Activated gamma-delta T cell (primary cell): Measurements from ENCODE around the gene CTBP1.

ENCODE experiments used
- DNase-seq: peaks from one replicate; lab custom pipeline; 2025; lab: John Stamatoyannopoulos, UW

Gene CTBP1

GRCh38 chr4:1210971-1211370 is 38.0 kb downstream of the CTBP1 start:
- DNase-seq = no peak

DNA sequence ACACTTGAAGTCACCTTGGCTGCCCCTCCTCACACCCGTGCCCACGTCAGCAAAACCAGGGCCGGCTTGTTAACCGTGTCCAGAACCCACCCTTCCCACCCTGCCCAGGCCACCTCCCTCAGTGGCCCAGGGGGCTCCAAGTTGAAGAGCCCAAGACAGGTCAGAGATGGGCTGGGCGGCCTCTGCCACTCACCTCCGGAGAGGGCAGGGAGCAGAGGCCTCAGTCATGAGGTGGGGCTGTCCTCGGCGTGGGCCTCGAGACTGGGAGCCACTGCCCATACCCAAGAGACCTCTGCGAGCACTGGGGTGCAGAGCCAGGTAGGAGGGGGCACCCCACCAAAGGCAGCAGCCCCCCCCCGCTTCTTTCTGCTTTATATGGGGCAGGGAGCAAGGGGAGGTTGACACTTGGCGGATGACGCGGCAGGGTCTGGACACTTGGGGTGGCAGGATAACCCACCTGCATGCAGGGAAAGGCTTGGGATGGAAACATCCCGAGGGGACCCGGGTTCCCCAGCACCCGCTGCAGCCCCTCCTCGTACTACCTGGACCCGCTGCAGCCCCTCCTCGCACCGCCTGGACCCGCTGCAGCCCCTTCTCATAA is 38.6 kb downstream of the CTBP1 start:
- DNase-seq = no peak

DNA sequence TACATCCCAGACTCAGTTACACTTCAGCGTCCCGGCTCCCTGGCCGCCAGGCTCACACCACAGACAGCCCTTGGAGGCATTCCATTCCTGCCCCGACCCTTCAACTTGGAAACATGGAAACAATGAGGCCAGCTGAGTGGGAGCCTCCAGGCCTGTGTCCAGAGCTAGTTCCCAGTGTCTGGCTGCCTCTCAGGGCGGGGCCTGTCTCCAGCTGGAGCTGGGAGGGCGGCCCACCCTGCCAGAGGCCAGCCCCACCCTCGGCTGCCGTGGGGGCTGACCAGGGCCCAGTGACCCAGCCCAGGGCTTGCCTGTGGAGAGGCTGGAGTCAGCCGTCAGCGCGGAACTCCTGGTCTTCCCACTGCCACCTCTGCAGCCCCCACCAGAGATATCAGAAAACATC is 39.1 kb downstream of the CTBP1 start:
- no peak for DNase-seq

GRCh38 chr4:1208970-1209704 is 39.8 kb downstream of the CTBP1 start:
- DNase-seq = no peak

DNA sequence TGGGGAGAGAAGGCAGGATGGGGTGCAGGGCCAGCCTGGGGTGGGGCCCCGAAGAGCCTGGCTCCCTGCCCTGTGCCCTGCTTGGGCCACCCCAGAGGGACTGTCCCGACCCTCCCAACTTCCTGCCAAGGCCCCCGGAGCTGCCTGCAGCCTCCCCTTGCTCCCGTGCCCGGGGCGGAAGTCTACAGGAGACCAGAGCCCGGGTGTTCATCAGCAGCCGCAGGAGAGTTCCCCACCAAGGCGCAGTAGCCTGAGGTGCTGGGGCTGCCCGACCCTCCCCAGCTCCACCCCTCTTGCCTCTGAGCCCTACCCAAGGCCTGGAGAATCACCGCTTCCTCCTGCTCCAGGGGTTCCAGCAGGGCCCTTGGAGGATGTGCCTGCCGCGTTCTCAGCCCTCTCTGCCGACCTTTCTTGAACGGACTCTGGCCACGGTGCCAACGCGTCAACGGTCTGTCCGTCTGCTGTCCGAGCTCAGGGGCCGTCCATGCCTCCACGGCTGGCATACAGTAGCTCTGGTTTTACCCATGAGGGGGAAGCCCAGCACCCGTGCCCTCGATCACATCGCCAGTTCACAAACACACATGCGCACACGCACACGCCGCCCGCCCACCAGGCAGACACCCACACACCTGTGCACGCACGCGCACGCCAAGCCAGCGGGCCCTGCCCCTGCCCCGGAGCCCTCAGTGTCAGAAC is 40.5 kb downstream of the CTBP1 start:
- no peak for DNase-seq

DNA sequence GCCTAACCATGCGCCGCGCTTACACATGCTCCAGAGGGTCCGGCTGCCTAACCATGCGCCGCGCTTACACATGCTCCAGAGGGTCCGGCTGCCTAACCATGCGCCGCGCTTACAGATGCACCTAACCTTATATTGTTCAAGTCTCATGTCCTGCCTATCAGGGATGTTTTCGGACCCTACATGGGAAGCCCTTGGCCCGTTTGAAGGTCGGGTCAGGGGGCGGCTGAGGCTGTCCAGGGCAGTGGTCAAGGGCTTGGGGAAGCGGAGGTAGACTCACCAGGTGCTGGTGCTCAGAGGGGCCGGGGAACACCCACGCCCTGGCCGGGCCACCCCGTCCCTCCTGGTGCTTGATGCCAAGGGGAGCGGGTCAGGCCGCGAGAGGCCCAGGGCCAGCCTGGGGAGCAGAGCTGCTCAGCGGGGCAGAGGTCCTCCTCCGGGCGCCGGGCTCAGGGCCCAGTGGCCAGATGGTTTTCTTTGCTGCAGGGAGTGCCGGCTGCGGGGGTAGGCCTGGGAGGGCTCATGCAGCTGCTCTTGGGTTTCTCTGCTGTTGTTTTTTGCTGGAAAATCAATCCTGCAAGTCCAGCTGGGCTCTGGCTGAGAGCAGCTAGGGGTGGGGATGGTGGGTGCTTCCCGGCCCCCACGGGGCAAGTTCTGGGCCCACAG is 41.2 kb downstream of the CTBP1 start:
- no peak for DNase-seq

- DNase-seq = no peak
These were observed 41.8 kb downstream of the CTBP1 start for GRCh38 chr4:1207157-1207470.

DNA sequence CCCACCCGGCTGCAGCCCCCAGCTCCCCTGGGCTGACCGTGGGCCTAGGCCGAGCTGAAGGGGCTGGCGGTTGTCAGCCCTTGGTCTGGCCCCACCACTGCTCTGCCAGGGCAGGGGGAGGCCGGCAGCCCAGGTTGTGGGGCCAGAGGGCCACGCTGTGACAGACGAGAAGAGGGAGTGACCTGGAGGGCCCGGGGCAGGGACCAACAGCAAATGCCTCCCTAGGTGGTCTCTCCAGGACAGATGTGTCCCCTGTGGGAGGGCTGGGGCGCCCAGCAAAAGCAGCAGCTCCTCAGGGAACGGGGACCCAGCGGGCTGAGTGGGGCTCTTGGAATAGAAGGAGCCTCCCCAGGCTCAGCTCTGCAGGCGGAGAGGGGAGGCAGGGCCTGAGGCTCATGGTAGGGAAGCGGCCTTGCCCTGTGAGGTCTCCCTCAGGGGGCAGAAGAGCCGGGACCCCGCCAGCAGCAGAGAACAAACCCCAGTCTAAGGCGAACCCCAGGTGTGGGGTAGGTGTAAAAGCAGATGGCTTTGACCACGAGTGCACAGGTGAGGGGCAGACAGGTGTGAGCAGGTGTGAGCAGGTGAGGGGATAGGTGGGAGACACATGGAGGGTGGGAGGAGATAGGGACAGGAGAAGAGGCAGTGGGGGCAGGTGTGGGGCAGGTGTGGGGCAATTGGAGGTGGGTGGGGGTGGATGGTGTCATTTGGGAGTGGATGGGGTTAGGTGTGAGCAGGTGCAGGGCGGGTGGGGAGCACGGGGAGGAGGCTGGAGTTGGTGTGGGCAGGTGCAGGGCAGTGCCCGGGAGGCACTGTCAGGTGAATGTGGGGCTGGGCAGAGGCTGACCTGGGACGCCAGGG is 42.4 kb downstream of the CTBP1 start:
- no peak for DNase-seq

- DNase-seq = no peak
These were observed 43.2 kb downstream of the CTBP1 start for GRCh38 chr4:1205586-1206298.

- DNase-seq = no peak
These were observed 43.9 kb downstream of the CTBP1 start for GRCh38 chr4:1204828-1205585.

GRCh38 chr4:1204286-1204827 is 44.6 kb downstream of the CTBP1 start:
- DNase-seq = no peak

- DNase-seq = no peak
These were observed 45.8 kb downstream of the CTBP1 start for GRCh38 chr4:1203026-1203616.

GRCh38 chr4:1202526-1203011 is 46.4 kb downstream of the CTBP1 start:
- DNase-seq = no peak

GRCh38 chr4:1201851-1202525 is 46.9 kb downstream of the CTBP1 start:
- DNase-seq = peak; percentile 44

DNA sequence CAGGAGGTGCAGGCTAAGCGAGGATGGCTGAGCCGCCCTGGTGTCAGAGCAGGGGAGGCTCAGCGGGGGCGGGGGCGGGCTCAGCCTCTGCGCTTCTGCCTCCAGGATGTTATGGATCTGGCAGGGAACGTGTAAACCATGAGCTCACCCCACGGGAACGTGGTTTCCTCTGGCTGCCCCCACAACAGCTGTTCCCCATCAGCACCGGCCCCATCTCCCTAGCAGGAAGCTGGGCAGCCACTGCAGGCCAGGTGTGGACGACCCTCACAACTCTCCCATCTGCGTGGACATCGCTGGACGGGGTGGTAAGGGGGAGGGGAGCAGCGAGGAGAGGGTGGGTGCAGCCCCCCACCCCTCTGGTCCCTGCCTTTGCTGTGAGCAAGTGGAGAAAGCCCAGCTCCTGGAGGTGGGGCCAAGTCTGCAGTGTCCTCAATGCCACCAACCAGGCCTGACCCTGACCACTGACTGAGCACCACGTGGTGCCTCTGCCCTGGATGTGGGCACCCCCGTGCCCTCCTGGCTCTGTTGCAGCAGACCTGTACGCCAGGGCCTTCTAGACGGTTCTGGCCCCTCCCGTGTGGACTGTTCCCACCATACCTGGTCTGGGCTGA is 48.4 kb downstream of the CTBP1 start:
- DNase-seq = peak; percentile 44

DNA sequence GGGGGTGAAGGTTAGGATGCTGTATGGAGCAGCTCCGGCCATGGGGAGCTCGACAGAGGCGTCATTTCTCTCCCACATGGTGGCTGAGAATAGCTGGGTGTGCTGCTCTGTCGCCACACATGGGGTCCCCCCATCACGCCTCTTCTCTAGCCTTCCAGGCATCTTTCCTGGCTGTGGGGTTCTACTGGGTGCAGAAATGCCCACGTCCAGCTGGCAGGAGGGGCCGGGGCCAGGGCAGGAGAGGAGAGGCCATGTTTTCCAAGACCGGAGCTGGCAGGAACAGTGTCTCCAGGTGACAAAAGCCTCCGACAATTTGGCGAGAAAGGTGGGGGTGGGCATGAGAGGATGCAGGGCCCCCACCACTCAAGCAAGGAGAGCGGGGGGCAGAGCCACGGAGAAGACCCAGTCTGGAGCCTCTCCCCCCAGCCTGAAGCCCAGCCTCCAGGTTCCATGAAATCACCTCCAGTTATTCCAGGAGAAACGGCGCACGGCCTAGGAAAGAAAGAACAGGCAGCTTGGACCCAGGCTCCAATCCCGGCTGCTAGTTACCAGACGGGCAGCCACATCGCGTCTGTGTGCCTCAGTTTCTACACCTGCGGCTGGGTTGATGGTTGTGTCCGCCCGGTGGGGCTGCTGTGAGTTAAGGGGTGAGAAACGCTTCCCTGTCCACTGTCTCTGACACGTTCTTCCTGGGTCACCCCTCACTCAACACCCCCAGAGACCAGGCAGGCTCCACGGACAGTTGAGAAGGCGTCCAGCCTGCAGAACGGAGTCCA is 49.2 kb downstream of the CTBP1 start:
- DNase-seq = no peak

DNA sequence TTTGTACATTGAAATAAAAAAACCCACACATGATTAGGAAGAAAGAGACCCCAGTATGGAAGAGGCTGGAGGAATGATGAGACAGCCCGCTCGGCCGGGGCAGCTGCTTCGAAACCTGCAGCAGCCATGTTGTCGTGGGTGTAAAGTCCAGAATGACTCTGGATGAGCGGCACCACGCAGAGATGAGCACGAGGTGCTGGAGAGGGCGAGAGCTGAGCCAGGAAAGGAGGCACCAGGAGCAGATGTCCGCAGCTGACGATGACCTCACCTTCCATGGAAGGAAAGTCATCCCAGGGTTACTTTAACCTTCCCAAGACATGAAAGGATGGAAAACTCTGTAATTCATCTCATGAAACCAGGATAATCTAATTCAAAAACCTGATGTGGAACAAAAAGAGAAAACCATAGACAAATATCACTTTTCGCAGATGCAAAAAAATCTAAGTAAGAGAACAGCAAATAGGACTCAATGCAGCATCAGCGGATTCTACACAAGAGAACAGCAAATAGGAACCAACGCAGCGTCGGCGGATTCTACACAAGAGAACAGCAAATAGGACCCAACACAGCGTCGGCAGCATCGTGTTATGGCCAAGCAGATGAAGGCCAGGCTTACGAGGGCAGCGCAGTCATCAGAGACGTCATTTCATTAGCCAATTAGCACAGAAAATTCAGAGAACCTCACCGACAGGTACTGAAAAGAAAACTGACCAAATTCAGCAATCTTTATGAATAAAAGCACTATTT is 50.7 kb downstream of the CTBP1 start:
- DNase-seq = no peak
